GM19452 (cell line): Measurements from ENCODE around the gene GAD2.
"Not testable (repeated sequence)": the region's sequence is repeated elsewhere in the genome, so short reads cannot be mapped to it uniquely, and the experiment has no call there.

Source experiments
- ATAC-seq: cut with Tn5 transposase; IDR thresholded peaks from one replicate; pipeline ENCODE4 v1.9.1; 2021; ENCODE audit not compliant: unreplicated experiment

Gene GAD2

GRCh38 chr10:26314265-26315013 is 97.9 kb downstream of the GAD2 start:
- no peak for ATAC-seq

- ATAC-seq: no peak
Observed at GRCh38 chr10:26318672-26319071, 102.1 kb downstream of the GAD2 start.

GRCh38 chr10:26323219-26323618 is 106.6 kb downstream of the GAD2 start:
- ATAC-seq: no peak

- no peak for ATAC-seq
Observed at GRCh38 chr10:26326851-26327250, 110.3 kb downstream of the GAD2 start.

GRCh38 chr10:26327811-26328210 is 111.2 kb downstream of the GAD2 start:
- ATAC-seq: no peak

- no peak for ATAC-seq
Observed at GRCh38 chr10:26331371-26331770, 114.8 kb downstream of the GAD2 start.

GRCh38 chr10:26334232-26334931 is 117.8 kb downstream of the GAD2 start:
- no peak for ATAC-seq

- ATAC-seq: peak; percentile 85
Observed at GRCh38 chr10:26334932-26335573, 118.5 kb downstream of the GAD2 start.

GRCh38 chr10:26335574-26336093 is 119.1 kb downstream of the GAD2 start:
- peak; percentile 51 for ATAC-seq

- ATAC-seq: no peak
Observed at GRCh38 chr10:26336979-26337378, 120.4 kb downstream of the GAD2 start.

GRCh38 chr10:26341701-26342100 is 125.1 kb downstream of the GAD2 start:
- ATAC-seq: no peak

- not testable (repeated sequence) for ATAC-seq
Observed at GRCh38 chr10:26348821-26349417, 132.3 kb downstream of the GAD2 start.
